Sigmoid colon (tissue), 4 donors: ENCODE measurements around the gene FADS3.

ENCODE experiments used
- EP300 ChIP-seq, 4 donors: sonication (generic); formaldehyde crosslinking; IDR thresholded peaks; one replicate each; pipeline ENCODE4 v1.6.1; 2017; ENCODE audit warnings: antibody characterized with exemption in 4 of 4
- POLR2A ChIP-seq, 2 donors: fragments of 450-650 bp; IDR thresholded peaks; one replicate each; pipeline ENCODE4 v1.6.1; 2016; ENCODE audit warnings: antibody characterized with exemption in 2 of 2, mild to moderate bottlenecking in 2 of 2, moderate library complexity in 2 of 2
- POLR2AphosphoS5 ChIP-seq, 4 donors: sonication (generic); formaldehyde crosslinking; IDR thresholded peaks; one replicate each; pipeline ENCODE4 v1.6.1; 2017; ENCODE audit warnings: antibody characterized with exemption in 4 of 4
- TF ChIP-seq, protein P1 (sequence below), 4 experiments: fragments of 450-650 bp in 3 of 4; fragments of 200-600 bp in 1 of 4; IDR thresholded peaks; one replicate each; pipeline ENCODE4 v1.5.1; 2016 to 2019; ENCODE audit warnings: antibody characterized with exemption in 4 of 4, mild to moderate bottlenecking in 3 of 4, moderate library complexity in 2 of 4

GRCh38 chr11:61854966-61855714 lies 36.2 kb downstream of the FADS3 start:
- TF ChIP-seq, protein P1, sequence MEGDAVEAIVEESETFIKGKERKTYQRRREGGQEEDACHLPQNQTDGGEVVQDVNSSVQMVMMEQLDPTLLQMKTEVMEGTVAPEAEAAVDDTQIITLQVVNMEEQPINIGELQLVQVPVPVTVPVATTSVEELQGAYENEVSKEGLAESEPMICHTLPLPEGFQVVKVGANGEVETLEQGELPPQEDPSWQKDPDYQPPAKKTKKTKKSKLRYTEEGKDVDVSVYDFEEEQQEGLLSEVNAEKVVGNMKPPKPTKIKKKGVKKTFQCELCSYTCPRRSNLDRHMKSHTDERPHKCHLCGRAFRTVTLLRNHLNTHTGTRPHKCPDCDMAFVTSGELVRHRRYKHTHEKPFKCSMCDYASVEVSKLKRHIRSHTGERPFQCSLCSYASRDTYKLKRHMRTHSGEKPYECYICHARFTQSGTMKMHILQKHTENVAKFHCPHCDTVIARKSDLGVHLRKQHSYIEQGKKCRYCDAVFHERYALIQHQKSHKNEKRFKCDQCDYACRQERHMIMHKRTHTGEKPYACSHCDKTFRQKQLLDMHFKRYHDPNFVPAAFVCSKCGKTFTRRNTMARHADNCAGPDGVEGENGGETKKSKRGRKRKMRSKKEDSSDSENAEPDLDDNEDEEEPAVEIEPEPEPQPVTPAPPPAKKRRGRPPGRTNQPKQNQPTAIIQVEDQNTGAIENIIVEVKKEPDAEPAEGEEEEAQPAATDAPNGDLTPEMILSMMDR (IDR thresholded peaks at IDR 0.05) = no peak
- TF ChIP-seq POLR2AphosphoS5 (IDR thresholded peaks at IDR 0.05) = no peak
- no peak for TF ChIP-seq POLR2A (IDR thresholded peaks at IDR 0.05)
- TF ChIP-seq EP300 (IDR thresholded peaks at IDR 0.05) = no peak
